GM13976 (cell line): ENCODE data around the gene ANO2.

Experiments
- DNase-seq: peaks from one replicate; pipeline ENCODE4 v3.0.0; 2012; ENCODE audit warnings: low spot score
- in situ Hi-C: fragments of 300-500 bp; cut with MboI; formaldehyde crosslinking; loops from one replicate; pipeline ENCODE4 v1.12.0; 2022; ENCODE audit warnings: low sequenced_read_pairs, mixed read lengths, inconsistent platforms; ENCODE audit not compliant: unreplicated experiment
- TF ChIP-seq, protein P1 (sequence below): IDR thresholded peaks from 2 replicates; pipeline ENCODE4 v1.5.1; 2012; ENCODE audit warnings: borderline replicate concordance, mild to moderate bottlenecking; ENCODE audit not compliant: insufficient read depth; ENCODE audit errors: extremely low read depth, missing control alignments, control extremely low read depth

ANO2 gene

GRCh38 chr12:5720381-5721005, 224.6 kb downstream of the ANO2 start:
- in situ Hi-C loops: no loop called here
- DNase-seq: no peak
- TF ChIP-seq, protein P1, sequence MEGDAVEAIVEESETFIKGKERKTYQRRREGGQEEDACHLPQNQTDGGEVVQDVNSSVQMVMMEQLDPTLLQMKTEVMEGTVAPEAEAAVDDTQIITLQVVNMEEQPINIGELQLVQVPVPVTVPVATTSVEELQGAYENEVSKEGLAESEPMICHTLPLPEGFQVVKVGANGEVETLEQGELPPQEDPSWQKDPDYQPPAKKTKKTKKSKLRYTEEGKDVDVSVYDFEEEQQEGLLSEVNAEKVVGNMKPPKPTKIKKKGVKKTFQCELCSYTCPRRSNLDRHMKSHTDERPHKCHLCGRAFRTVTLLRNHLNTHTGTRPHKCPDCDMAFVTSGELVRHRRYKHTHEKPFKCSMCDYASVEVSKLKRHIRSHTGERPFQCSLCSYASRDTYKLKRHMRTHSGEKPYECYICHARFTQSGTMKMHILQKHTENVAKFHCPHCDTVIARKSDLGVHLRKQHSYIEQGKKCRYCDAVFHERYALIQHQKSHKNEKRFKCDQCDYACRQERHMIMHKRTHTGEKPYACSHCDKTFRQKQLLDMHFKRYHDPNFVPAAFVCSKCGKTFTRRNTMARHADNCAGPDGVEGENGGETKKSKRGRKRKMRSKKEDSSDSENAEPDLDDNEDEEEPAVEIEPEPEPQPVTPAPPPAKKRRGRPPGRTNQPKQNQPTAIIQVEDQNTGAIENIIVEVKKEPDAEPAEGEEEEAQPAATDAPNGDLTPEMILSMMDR: no peak

DNA sequence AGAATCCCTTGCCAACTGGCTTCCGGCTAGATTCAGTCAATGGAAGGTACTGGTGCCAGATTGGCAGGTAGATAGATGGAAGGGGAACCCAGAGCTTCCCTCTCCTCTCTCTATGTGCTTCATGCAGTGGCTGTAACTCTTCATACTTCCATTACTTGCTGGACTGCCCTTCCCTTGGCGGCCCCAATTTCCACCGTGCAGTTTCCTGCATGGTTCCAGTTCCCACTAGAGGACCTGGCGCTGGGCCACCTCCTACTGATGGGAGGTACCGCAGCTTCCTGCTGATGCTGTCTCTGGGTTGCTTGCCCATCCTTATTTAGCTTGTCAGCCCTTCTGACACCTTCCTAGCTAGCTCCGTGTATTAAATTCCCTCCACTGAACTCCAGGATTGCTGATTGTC, 226.4 kb downstream of the ANO2 start:
- no peak for DNase-seq
- in situ Hi-C loops: no loop called here
- TF ChIP-seq, protein P1: no peak

DNA sequence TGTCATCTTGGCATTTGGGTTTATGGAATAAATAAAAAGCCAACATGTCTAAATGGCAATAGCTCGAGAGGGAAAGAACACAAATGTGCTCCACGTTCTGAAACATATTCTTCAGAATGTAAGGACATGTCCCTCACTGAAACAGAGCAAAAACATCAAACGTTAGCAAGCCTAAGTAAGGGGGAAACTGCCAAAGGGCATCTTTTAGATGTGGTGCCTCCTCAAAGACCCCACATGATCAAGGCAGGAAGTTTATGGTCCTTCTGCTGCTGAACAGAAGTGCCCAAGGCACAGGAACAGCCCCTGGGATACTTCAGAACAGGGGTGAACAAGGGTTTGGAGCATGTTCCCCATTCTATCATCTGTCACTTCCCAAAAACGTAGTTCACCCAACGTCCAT, 227.0 kb downstream of the ANO2 start:
- TF ChIP-seq, protein P1: no peak
- in situ Hi-C loops: no loop called here

GRCh38 chr12:5716976-5717375, 228.1 kb downstream of the ANO2 start:
- no peak for DNase-seq
- in situ Hi-C loops: no loop called here
- TF ChIP-seq, protein P1: no peak

More for the DNA sequence above, 227.0 kb downstream of the ANO2 start:
- no peak for DNase-seq

DNA sequence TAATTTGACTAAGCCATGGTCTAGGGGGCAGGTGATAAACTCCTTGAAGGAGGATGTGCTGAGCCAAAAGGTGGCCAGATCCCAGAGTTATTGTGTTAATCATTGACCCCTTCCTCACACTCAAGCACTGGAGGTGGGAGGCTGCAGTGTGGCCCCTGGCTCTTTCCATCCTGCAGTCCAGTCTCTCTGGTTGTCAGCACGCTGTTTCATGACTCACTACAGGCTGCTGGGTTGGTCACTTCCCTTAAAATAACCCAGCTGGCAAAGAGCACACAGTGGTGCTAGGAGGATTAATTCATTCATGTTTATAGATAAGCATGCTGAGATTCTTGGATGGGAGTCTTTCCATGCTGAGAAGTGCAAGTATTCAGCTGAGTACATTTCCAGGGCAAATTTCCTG, 228.9 kb downstream of the ANO2 start:
- TF ChIP-seq, protein P1: no peak
- no peak for DNase-seq
- in situ Hi-C loops: no loop called here

DNA sequence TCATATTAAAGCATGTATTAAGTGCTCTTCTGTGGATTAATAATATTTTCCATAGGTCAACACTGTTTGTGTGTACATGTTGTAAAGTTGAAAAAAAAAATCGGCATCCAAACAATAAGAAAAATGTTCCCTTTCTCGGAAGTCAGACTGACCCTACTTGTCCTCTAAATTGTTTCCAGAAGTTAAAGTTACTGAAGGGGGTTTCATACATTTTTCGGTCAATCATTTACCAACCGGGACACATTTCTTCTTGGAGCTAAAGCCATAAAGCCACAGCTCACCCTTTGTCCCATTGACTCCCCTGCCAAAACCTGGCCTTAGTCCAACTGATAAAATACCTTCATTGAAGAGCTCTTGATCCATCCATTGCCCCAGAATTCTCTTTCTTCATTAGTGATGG, 230.0 kb downstream of the ANO2 start:
- DNase-seq: no peak
- TF ChIP-seq, protein P1: no peak
- in situ Hi-C loops: no loop called here
